HTERT RPE-1 (cell line): ENCODE measurements around the gene ANKS1B.

ENCODE experiments used
- in situ Hi-C: fragments of 300-500 bp; cut with MboI; formaldehyde crosslinking; loops from 4 replicates; pipeline ENCODE4 v1.14.3; 2020; ENCODE audit warnings: low sequenced_read_pairs

Gene ANKS1B

GRCh38 chr12:99966429-99966828, 18.3 kb downstream of the ANKS1B start:
- in situ Hi-C loops = no loop called here

- in situ Hi-C loops = no loop called here
Measured at GRCh38 chr12:99960311-99960710, 24.4 kb downstream of the ANKS1B start.

- in situ Hi-C loops = no loop called here
Measured at GRCh38 chr12:99959549-99960170, 25.1 kb downstream of the ANKS1B start.

GRCh38 chr12:99957866-99958466, 26.8 kb downstream of the ANKS1B start:
- in situ Hi-C loops = no loop called here

- in situ Hi-C loops = no loop called here
Measured at GRCh38 chr12:99954724-99955123, 30.0 kb downstream of the ANKS1B start.

- in situ Hi-C loops = no loop called here
Measured at GRCh38 chr12:99948370-99948769, 36.4 kb downstream of the ANKS1B start.

- in situ Hi-C loops = no loop called here
Measured at GRCh38 chr12:99946131-99946530, 38.6 kb downstream of the ANKS1B start.

- in situ Hi-C loops = no loop called here
Measured at GRCh38 chr12:99935608-99936007, 49.1 kb downstream of the ANKS1B start.

GRCh38 chr12:99926511-99927169, 58.1 kb downstream of the ANKS1B start:
- in situ Hi-C loops = no loop called here

- in situ Hi-C loops = no loop called here
Measured at GRCh38 chr12:99920353-99920960, 64.3 kb downstream of the ANKS1B start.

- in situ Hi-C loops = no loop called here
Measured at GRCh38 chr12:99917711-99918402, 66.9 kb downstream of the ANKS1B start.

- in situ Hi-C loops = no loop called here
Measured at GRCh38 chr12:99916555-99916954, 68.2 kb downstream of the ANKS1B start.

- in situ Hi-C loops = no loop called here
Measured at GRCh38 chr12:99915251-99916082, 69.3 kb downstream of the ANKS1B start.

- in situ Hi-C loops = no loop called here
Measured at GRCh38 chr12:99914206-99914605, 70.5 kb downstream of the ANKS1B start.

GRCh38 chr12:99911967-99912366, 72.8 kb downstream of the ANKS1B start:
- in situ Hi-C loops = no loop called here

GRCh38 chr12:99911081-99911480, 73.7 kb downstream of the ANKS1B start:
- in situ Hi-C loops = no loop called here

- in situ Hi-C loops = no loop called here
Measured at GRCh38 chr12:99910342-99910741, 74.4 kb downstream of the ANKS1B start.

- in situ Hi-C loops = no loop called here
Measured at GRCh38 chr12:99906786-99907579, 77.8 kb downstream of the ANKS1B start.

- in situ Hi-C loops = no loop called here
Measured at GRCh38 chr12:99901181-99901580, 83.6 kb downstream of the ANKS1B start.

GRCh38 chr12:99898645-99899044, 86.1 kb downstream of the ANKS1B start:
- in situ Hi-C loops = no loop called here
